Liver (tissue), 3 donors: Measurements from ENCODE around the gene BAIAP2L1.

Source experiments
- ATF3 ChIP-seq: IDR thresholded peaks from 2 replicates; pipeline ENCODE4 v1.6.1; 2016; ENCODE audit warnings: antibody characterized with exemption
- CTCF ChIP-seq: fragments of 150-350 bp; IDR thresholded peaks from 2 replicates; pipeline ENCODE4 v1.5.1; 2017; ENCODE audit warnings: improper control_type of control experiment, low read depth, low read length; ENCODE audit not compliant: missing input control
- FOXA2 ChIP-seq: IDR thresholded peaks from 2 replicates; pipeline ENCODE4 v1.6.1; 2016; ENCODE audit warnings: antibody characterized with exemption
- MAX ChIP-seq: IDR thresholded peaks from 2 replicates; pipeline ENCODE4 v1.6.1; 2016; ENCODE audit warnings: antibody characterized with exemption
- RAD21 ChIP-seq, 2 donors: IDR thresholded peaks; 2 replicates each; pipeline ENCODE4 v1.6.1; 2016; ENCODE audit warnings: antibody characterized with exemption in 2 of 2, mild to moderate bottlenecking in 2 of 2
- REST ChIP-seq: IDR thresholded peaks from 2 replicates; pipeline ENCODE4 v1.6.1; 2016; ENCODE audit warnings: antibody characterized with exemption, mild to moderate bottlenecking
- SP1 ChIP-seq: IDR thresholded peaks from 2 replicates; pipeline ENCODE4 v1.6.1; 2018; ENCODE audit warnings: antibody characterized with exemption, mild to moderate bottlenecking
- TAF1 ChIP-seq: conservative IDR thresholded peaks from 2 replicates; pipeline ENCODE4 v1.6.1; 2016; ENCODE audit warnings: antibody characterized with exemption, mild to moderate bottlenecking
- YY1 ChIP-seq: IDR thresholded peaks from 2 replicates; pipeline ENCODE4 v1.6.1; 2016; ENCODE audit warnings: antibody characterized with exemption, mild to moderate bottlenecking
- ZBTB33 ChIP-seq: IDR thresholded peaks from 2 replicates; pipeline ENCODE4 v1.6.1; 2016; ENCODE audit warnings: antibody characterized with exemption
- donor health status: healthy.
- donor health status: healthy.

- no peak for TF ChIP-seq CTCF
- no peak for TF ChIP-seq FOXA2
- no peak for TF ChIP-seq YY1
- TF ChIP-seq RAD21 (IDR thresholded peaks at IDR 0.05) = no peak
- no peak for TF ChIP-seq SP1
- TF ChIP-seq MAX = no peak
- TF ChIP-seq TAF1 = no peak
- no peak for TF ChIP-seq ZBTB33
- no peak for TF ChIP-seq REST
- TF ChIP-seq ATF3 = no peak
These were observed 122.5 kb downstream of the BAIAP2L1 start for GRCh38 chr7:98278408-98278807.
